ENCODE measurements around the gene CARMIL3.
"Not testable (repeated sequence)": the region's sequence is repeated elsewhere in the genome, so short reads cannot be mapped to it uniquely, and the experiment has no call there.

Gene CARMIL3

GRCh38 chr14:24040692-24041091 is 11.1 kb upstream of the CARMIL3 start:
- no peak for DNase-seq (ENCODE audit: low spot score)

- no peak for DNase-seq (ENCODE audit: low spot score)
Observed at GRCh38 chr14:24042746-24043145, 9.1 kb upstream of the CARMIL3 start.

- DNase-seq (ENCODE audit: low spot score) = not testable (repeated sequence)
Observed at GRCh38 chr14:24049002-24049401, 2.8 kb upstream of the CARMIL3 start.

- DNase-seq (ENCODE audit: low spot score) = not testable (repeated sequence)
Observed at GRCh38 chr14:24050753-24051152, 1.1 kb upstream of the CARMIL3 start.

- DNase-seq (ENCODE audit: low spot score) = no peak
Observed at GRCh38 chr14:24051176-24051788, 527 bp upstream of the CARMIL3 start.

- peak; percentile 60 for DNase-seq (ENCODE audit: low spot score)
Observed at GRCh38 chr14:24052656-24053547, 1.1 kb downstream of the CARMIL3 start.

- no peak for DNase-seq (ENCODE audit: low spot score)
Observed at GRCh38 chr14:24053548-24054323, 1.9 kb downstream of the CARMIL3 start.

- no peak for DNase-seq (ENCODE audit: low spot score)
Observed at GRCh38 chr14:24054324-24054641, 2.5 kb downstream of the CARMIL3 start.

GRCh38 chr14:24054646-24055045 is 2.8 kb downstream of the CARMIL3 start:
- DNase-seq (ENCODE audit: low spot score) = no peak

- DNase-seq (ENCODE audit: low spot score) = no peak
Observed at GRCh38 chr14:24055971-24056799, 4.4 kb downstream of the CARMIL3 start.

- DNase-seq (ENCODE audit: low spot score) = no peak
Observed at GRCh38 chr14:24056800-24057184, 5.0 kb downstream of the CARMIL3 start.

- DNase-seq (ENCODE audit: low spot score) = no peak
Observed at GRCh38 chr14:24057271-24057670, 5.5 kb downstream of the CARMIL3 start.

- no peak for DNase-seq (ENCODE audit: low spot score)
Observed at GRCh38 chr14:24057867-24058259, 6.1 kb downstream of the CARMIL3 start.

- DNase-seq (ENCODE audit: low spot score) = peak; percentile 74
Observed at GRCh38 chr14:24058260-24058950, 6.6 kb downstream of the CARMIL3 start.

- no peak for DNase-seq (ENCODE audit: low spot score)
Observed at GRCh38 chr14:24058951-24059475, 7.2 kb downstream of the CARMIL3 start.

- no peak for DNase-seq (ENCODE audit: low spot score)
Observed at GRCh38 chr14:24059841-24060388, 8.1 kb downstream of the CARMIL3 start.

GRCh38 chr14:24060443-24060842 is 8.6 kb downstream of the CARMIL3 start:
- DNase-seq (ENCODE audit: low spot score) = no peak

GRCh38 chr14:24060984-24061913 is 9.4 kb downstream of the CARMIL3 start:
- DNase-seq (ENCODE audit: low spot score) = no peak

- DNase-seq (ENCODE audit: low spot score) = no peak
Observed at GRCh38 chr14:24062216-24062980, 10.6 kb downstream of the CARMIL3 start.
